ENCODE measurements around the gene GATAD1.

GATAD1 gene

DNA sequence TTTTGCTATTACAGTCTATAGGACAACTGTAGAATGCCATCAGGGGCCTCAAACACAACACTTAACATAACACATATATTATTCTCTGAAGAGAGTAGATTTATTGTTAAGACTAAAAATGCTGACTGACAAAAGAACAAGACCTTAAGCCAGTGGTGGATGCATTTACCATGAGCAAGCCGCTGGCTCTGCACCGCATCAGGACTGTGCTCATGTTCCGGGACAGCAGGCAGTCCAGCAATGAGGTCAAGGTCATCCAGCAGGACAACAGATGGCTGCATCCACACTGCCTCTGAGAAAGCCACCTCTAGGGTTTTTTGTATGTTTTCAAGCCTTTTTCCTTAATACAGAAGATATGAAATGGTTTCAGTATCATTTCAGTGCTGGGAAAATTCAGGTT lies 57.3 kb downstream of the GATAD1 start:
- H3K27ac ChIP-seq (ENCODE audit: low read length): no peak overlapping the region
- H3K27me3 ChIP-seq (replicated peaks; ENCODE audit: insufficient read depth, low read length): no peaks in the 10 kb centered on the region
- H3K36me3 ChIP-seq (replicated peaks; ENCODE audit: insufficient read depth, low read length): no peaks in the 10 kb centered on the region
- no peaks in the 10 kb centered on the region for H3F3A ChIP-seq (ENCODE audit: insufficient read depth, low read length)
- no peaks in the 10 kb centered on the region for H3K9me2 ChIP-seq (replicated peaks; ENCODE audit: insufficient read depth, low read length)
- no peak overlapping the region for H3K9ac ChIP-seq (ENCODE audit: low read length)
- TF ChIP-seq EZH2phosphoT487 (IDR thresholded peaks at IDR 0.05; ENCODE audit: low read length): no peak
- TF ChIP-seq, protein P1, sequence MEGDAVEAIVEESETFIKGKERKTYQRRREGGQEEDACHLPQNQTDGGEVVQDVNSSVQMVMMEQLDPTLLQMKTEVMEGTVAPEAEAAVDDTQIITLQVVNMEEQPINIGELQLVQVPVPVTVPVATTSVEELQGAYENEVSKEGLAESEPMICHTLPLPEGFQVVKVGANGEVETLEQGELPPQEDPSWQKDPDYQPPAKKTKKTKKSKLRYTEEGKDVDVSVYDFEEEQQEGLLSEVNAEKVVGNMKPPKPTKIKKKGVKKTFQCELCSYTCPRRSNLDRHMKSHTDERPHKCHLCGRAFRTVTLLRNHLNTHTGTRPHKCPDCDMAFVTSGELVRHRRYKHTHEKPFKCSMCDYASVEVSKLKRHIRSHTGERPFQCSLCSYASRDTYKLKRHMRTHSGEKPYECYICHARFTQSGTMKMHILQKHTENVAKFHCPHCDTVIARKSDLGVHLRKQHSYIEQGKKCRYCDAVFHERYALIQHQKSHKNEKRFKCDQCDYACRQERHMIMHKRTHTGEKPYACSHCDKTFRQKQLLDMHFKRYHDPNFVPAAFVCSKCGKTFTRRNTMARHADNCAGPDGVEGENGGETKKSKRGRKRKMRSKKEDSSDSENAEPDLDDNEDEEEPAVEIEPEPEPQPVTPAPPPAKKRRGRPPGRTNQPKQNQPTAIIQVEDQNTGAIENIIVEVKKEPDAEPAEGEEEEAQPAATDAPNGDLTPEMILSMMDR (IDR thresholded peaks at IDR 0.05; ENCODE audit: low read length): no peak
- no peak for TF ChIP-seq EZH2 (optimal IDR thresholded peaks at IDR 0.05; ENCODE audit: low read depth, low read length)
- H3K4me2 ChIP-seq (ENCODE audit: low read depth, low read length): no peak overlapping the region
- H3K4me3 ChIP-seq (ENCODE audit: low read length): no peak overlapping the region
- H2AFZ ChIP-seq (ENCODE audit: low read length): no peak overlapping the region
- H3K4me1 ChIP-seq (ENCODE audit: low read length): no peaks in the 10 kb centered on the region
- H3K9me3 ChIP-seq (replicated peaks; ENCODE audit: insufficient read depth, low read length): no peaks in the 10 kb centered on the region
- H4K20me1 ChIP-seq (ENCODE audit: insufficient read depth, low read length): no peaks in the 10 kb centered on the region
- no peak for DNase-seq
- H3K79me2 ChIP-seq (ENCODE audit: low read length): no peaks in the 10 kb centered on the region

DNA sequence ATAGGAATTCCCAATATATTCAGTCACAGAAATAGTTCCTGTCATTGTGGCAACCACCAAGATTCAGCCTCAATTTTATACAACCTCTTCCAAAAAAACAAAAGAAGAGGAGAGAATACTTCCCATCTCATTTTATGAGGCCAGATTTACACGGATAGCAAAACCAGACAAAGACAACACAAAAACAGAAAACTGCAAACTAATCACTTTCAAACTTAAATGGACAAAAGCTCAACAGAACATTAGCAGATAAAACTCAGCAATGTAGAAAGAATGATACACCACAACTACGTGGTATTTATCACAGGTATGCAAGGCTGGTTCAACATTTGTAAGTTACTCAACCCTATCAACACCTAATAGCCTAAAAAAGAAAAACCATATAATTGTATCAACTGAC lies 59.1 kb downstream of the GATAD1 start:
- Histone ChIP-seq H4K20me1 (ENCODE audit: insufficient read depth, low read length) (no peaks in the 10 kb centered on the region), H3K27ac (ENCODE audit: low read length) (no peak overlapping the region), H3K9ac (ENCODE audit: low read length) (no peak overlapping the region), H3K4me1 (ENCODE audit: low read length) (no peaks in the 10 kb centered on the region), H3F3A (ENCODE audit: insufficient read depth, low read length) (no peaks in the 10 kb centered on the region), H3K4me3 (ENCODE audit: low read length) (no peak overlapping the region), H2AFZ (ENCODE audit: low read length) (no peak overlapping the region), H3K9me3 (replicated peaks; ENCODE audit: insufficient read depth, low read length) (no peaks in the 10 kb centered on the region), H3K36me3 (replicated peaks; ENCODE audit: insufficient read depth, low read length) (no peaks in the 10 kb centered on the region), H3K9me2 (replicated peaks; ENCODE audit: insufficient read depth, low read length) (no peaks in the 10 kb centered on the region), H3K27me3 (replicated peaks; ENCODE audit: insufficient read depth, low read length) (no peaks in the 10 kb centered on the region), H3K4me2 (ENCODE audit: low read depth, low read length) (no peak overlapping the region), H3K79me2 (ENCODE audit: low read length) (no peaks in the 10 kb centered on the region)
- DNase-seq: no peak
- TF ChIP-seq EZH2 (optimal IDR thresholded peaks at IDR 0.05; ENCODE audit: low read depth, low read length) (no peak), EZH2phosphoT487 (IDR thresholded peaks at IDR 0.05; ENCODE audit: low read length) (no peak)
- TF ChIP-seq, protein P1 (IDR thresholded peaks at IDR 0.05; ENCODE audit: low read length): no peak

DNA sequence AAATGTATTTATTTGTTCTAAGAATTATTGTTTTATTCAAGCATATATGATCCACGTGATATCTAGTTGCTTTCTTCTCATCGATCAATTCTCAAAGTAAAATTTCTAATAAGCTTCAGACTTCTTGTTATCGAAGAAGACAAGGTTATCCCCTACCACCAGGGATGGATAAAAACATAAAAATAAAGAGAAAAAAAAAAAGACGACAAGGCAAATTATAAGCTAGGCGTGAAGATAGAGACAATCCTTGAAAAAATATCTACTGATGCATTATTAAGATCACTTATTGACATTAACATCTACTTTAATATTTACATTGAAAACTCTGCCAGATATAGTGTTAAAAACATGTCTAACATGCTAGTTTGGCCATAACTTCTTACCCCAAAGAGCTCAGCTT lies 61.7 kb downstream of the GATAD1 start:
- no peak overlapping the region for H2AFZ ChIP-seq (ENCODE audit: low read length)
- no peak for DNase-seq
- no peak overlapping the region for H3K4me3 ChIP-seq (ENCODE audit: low read length)
- no peaks in the 10 kb centered on the region for H3K9me3 ChIP-seq (replicated peaks; ENCODE audit: insufficient read depth, low read length)
- H3K4me2 ChIP-seq (ENCODE audit: low read depth, low read length): no peak overlapping the region
- H3K27me3 ChIP-seq (replicated peaks; ENCODE audit: insufficient read depth, low read length): no peaks in the 10 kb centered on the region
- no peaks in the 10 kb centered on the region for H3K79me2 ChIP-seq (ENCODE audit: low read length)
- TF ChIP-seq EZH2phosphoT487 (IDR thresholded peaks at IDR 0.05; ENCODE audit: low read length): no peak
- TF ChIP-seq, protein P1 (IDR thresholded peaks at IDR 0.05; ENCODE audit: low read length): no peak
- TF ChIP-seq EZH2 (optimal IDR thresholded peaks at IDR 0.05; ENCODE audit: low read depth, low read length): no peak
- H3K9me2 ChIP-seq (replicated peaks; ENCODE audit: insufficient read depth, low read length): no peaks in the 10 kb centered on the region
- H3K36me3 ChIP-seq (replicated peaks; ENCODE audit: insufficient read depth, low read length): no peaks in the 10 kb centered on the region
- no peaks in the 10 kb centered on the region for H4K20me1 ChIP-seq (ENCODE audit: insufficient read depth, low read length)
- H3K9ac ChIP-seq (ENCODE audit: low read length): no peak overlapping the region
- no peaks in the 10 kb centered on the region for H3K4me1 ChIP-seq (ENCODE audit: low read length)
- no peak overlapping the region for H3K27ac ChIP-seq (ENCODE audit: low read length)
- no peaks in the 10 kb centered on the region for H3F3A ChIP-seq (ENCODE audit: insufficient read depth, low read length)
